Mucosa of gallbladder (tissue), 1 donor: Measurements from ENCODE around the gene P3R3URF. TPM values are rescaled to one million over a fixed set of nuclear protein-coding genes. Genes with fewer than 3 reads are reported as not detected.

Experiments
- DNase-seq: peaks from one replicate; pipeline ENCODE4 v3.0.0-alpha.2; 2020; ENCODE audit warnings: low spot score
- total RNA-seq: library from RNA; stranded (reverse); gene quantifications from one replicate; pipeline ENCODE4 v1.2.1, GENCODE V29; 2021
- donor health status: DM: no; HTN: no; CAD: no.

P3R3URF gene
- total RNA-seq, 1 donor from 2014 or later, result not detected

- DNase-seq, result no peak
Observed at GRCh38 chr1:46172321-46172720, 4.0 kb downstream of the P3R3URF start.

- peak; percentile 82 for DNase-seq
Observed at GRCh38 chr1:46171871-46172270, 4.4 kb downstream of the P3R3URF start.

- DNase-seq, result no peak
Observed at GRCh38 chr1:46171351-46171750, 4.9 kb downstream of the P3R3URF start.

- no peak for DNase-seq
Observed at GRCh38 chr1:46169811-46170454, 6.4 kb downstream of the P3R3URF start.

GRCh38 chr1:46168477-46168876 is 7.8 kb downstream of the P3R3URF start:
- DNase-seq, result no peak

- DNase-seq, result no peak
Observed at GRCh38 chr1:46166521-46167462, 9.5 kb downstream of the P3R3URF start.

- DNase-seq, result no peak
Observed at GRCh38 chr1:46160212-46160611, 16.1 kb downstream of the P3R3URF start.

GRCh38 chr1:46159516-46159915 is 16.8 kb downstream of the P3R3URF start:
- DNase-seq, result no peak

- no peak for DNase-seq
Observed at GRCh38 chr1:46158312-46159281, 17.7 kb downstream of the P3R3URF start.

- no peak for DNase-seq
Observed at GRCh38 chr1:46157916-46158311, 18.4 kb downstream of the P3R3URF start.

- DNase-seq, result no peak
Observed at GRCh38 chr1:46153732-46154131, 22.6 kb downstream of the P3R3URF start.

- no peak for DNase-seq
Observed at GRCh38 chr1:46153228-46153627, 23.1 kb downstream of the P3R3URF start.

- DNase-seq, result no peak
Observed at GRCh38 chr1:46152016-46152415, 24.3 kb downstream of the P3R3URF start.

GRCh38 chr1:46150085-46150484 is 26.2 kb downstream of the P3R3URF start:
- DNase-seq, result no peak

GRCh38 chr1:46148318-46148717 is 28.0 kb downstream of the P3R3URF start:
- no peak for DNase-seq

GRCh38 chr1:46137916-46138315 is 38.4 kb downstream of the P3R3URF start:
- no peak for DNase-seq

- DNase-seq, result no peak
Observed at GRCh38 chr1:46136711-46137110, 39.6 kb downstream of the P3R3URF start.

GRCh38 chr1:46134660-46135331 is 41.5 kb downstream of the P3R3URF start:
- no peak for DNase-seq

- DNase-seq, result no peak
Observed at GRCh38 chr1:46133781-46134350, 42.4 kb downstream of the P3R3URF start.

- no peak for DNase-seq
Observed at GRCh38 chr1:46133181-46133658, 43.1 kb downstream of the P3R3URF start.
